Gastrocnemius medialis (tissue), 4 donors: ENCODE data around the gene FGG. TPM values are rescaled to one million over a fixed set of nuclear protein-coding genes. Genes with fewer than 3 reads are reported as not detected.

ENCODE experiments used
- ATAC-seq, 2 donors: fragments of 150-250 bp; one replicate each; pipeline ENCODE4 v1.9.1; 2016
- DNase-seq, 2 donors: peaks; one replicate each; pipeline ENCODE4 v3.0.0-alpha.2; 2019
- H3K27ac ChIP-seq, 4 donors: fragments of 200-600 bp; sonication (generic); 1 replicate in 1 of 4; 2 replicates in 3 of 4; pipeline ENCODE4 v1.5.1; 2016 to 2018; ENCODE audit warnings: mild to moderate bottlenecking in 2 of 4, moderate library complexity in 1 of 4
- H3K27me3 ChIP-seq, 3 donors: fragments of 200-600 bp; sonication (generic) in 2 of 3; 1 replicate in 1 of 3; 2 replicates in 2 of 3; pipeline versions ENCODE4 v1.5.1 to v1.6.0; 2016 to 2019; ENCODE audit warnings: mild to moderate bottlenecking in 1 of 3, moderate library complexity in 1 of 3
- H3K36me3 ChIP-seq, 2 donors: fragments of 200-600 bp; sonication (generic) in 1 of 2; one replicate each; pipeline ENCODE4 v1.5.1; 2017 to 2018
- H3K4me1 ChIP-seq, 2 donors: fragments of 200-600 bp; sonication (generic) in 1 of 2; one replicate each; pipeline ENCODE4 v1.5.1; 2016 to 2017; ENCODE audit warnings: mild to moderate bottlenecking in 2 of 2
- H3K4me3 ChIP-seq, 4 donors: fragments of 200-600 bp; sonication (generic) in 3 of 4; 1 replicate in 1 of 4; 2 replicates in 3 of 4; pipeline ENCODE4 v1.5.1; 2016 to 2019; ENCODE audit warnings: mild to moderate bottlenecking in 2 of 4
- H3K9me3 ChIP-seq, 3 donors: fragments of 200-600 bp; sonication (generic) in 2 of 3; 1 replicate in 1 of 3; 2 replicates in 2 of 3; pipeline ENCODE4 v1.5.1; 2016 to 2019
- POLR2A ChIP-seq, 2 donors: fragments of 450-650 bp; IDR thresholded peaks; one replicate each; pipeline ENCODE4 v1.6.1; 2017; ENCODE audit warnings: antibody characterized with exemption in 2 of 2, mild to moderate bottlenecking in 2 of 2, moderate library complexity in 2 of 2
- in situ Hi-C, 4 donors: fragments of 200-750 bp; cut with MboI; loops; one replicate each; pipeline versions ENCODE4 v1.15.0 to v1.8.0; 2017; ENCODE audit warnings: low sequenced_read_pairs in 4 of 4
- intact Hi-C: fragments of 100-400 bp; cut with DNase I; formaldehyde crosslinking; loops from one replicate; pipeline ENCODE4 v1.15.1; 2023; ENCODE audit warnings: low total_unique reads
- total RNA-seq, 4 donors: library from RNA; depleted of rRNA; stranded (reverse); fragments of >200 nt; gene quantifications; one replicate each; pipeline versions ENCODE4 v1.1.0 to v1.2.3, GENCODE V29; 2016
- TF ChIP-seq, protein P1 (sequence below), 5 experiments: fragments of 450-650 bp in 3 of 5; fragments of 200-600 bp in 2 of 5; sonication (generic) in 2 of 5; IDR thresholded peaks in 4 of 5; conservative IDR thresholded peaks in 1 of 5; 1 replicate in 4 of 5; 2 replicates in 1 of 5; pipeline ENCODE4 v1.5.1; 2016 to 2019; ENCODE audit warnings: antibody characterized with exemption in 5 of 5, mild to moderate bottlenecking in 3 of 5, moderate library complexity in 3 of 5

Gene FGG
- total RNA-seq, 4 donors from 2014 or later, result 21.0 to 44.3 TPM; not detected in 2

DNA sequence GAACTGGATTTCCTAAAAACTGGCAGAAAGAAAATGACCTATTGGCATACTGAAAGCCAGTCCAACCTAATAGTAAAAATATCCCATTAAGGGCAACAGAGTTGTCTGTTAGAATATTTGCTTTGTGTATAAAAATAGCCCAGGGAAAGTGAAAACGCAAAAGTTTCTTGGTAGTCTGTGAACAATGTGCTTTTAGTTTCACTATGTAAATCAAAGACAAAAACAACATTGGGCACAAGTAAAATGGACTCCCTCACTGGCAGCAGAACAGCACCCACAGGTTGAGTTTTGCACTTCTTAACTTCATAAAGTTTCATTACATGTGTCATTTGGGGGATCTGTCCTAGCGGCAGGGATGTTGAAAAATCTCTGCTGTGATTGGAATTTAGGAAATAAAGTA is 4.3 kb upstream of the FGG start:
- in situ Hi-C loops (no loop called here), intact Hi-C loops (no loop called here)
- DNase-seq, result no peak
- Histone ChIP-seq H3K27me3 (no peaks in the 10 kb centered on the region), H3K4me1 (no peaks in the 10 kb centered on the region), H3K27ac (no peak overlapping the region), H3K9me3 (no peaks in the 10 kb centered on the region), H3K4me3 (no peak overlapping the region), H3K36me3 (no peaks in the 10 kb centered on the region)
- ATAC-seq, result no peak
- TF ChIP-seq POLR2A (IDR thresholded peaks at IDR 0.05), result no peak
- TF ChIP-seq, protein P1, sequence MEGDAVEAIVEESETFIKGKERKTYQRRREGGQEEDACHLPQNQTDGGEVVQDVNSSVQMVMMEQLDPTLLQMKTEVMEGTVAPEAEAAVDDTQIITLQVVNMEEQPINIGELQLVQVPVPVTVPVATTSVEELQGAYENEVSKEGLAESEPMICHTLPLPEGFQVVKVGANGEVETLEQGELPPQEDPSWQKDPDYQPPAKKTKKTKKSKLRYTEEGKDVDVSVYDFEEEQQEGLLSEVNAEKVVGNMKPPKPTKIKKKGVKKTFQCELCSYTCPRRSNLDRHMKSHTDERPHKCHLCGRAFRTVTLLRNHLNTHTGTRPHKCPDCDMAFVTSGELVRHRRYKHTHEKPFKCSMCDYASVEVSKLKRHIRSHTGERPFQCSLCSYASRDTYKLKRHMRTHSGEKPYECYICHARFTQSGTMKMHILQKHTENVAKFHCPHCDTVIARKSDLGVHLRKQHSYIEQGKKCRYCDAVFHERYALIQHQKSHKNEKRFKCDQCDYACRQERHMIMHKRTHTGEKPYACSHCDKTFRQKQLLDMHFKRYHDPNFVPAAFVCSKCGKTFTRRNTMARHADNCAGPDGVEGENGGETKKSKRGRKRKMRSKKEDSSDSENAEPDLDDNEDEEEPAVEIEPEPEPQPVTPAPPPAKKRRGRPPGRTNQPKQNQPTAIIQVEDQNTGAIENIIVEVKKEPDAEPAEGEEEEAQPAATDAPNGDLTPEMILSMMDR (IDR thresholded peaks at IDR 0.05 in 4 of 5, conservative IDR thresholded peaks at IDR 0.05 in 1 of 5), result no peak

DNA sequence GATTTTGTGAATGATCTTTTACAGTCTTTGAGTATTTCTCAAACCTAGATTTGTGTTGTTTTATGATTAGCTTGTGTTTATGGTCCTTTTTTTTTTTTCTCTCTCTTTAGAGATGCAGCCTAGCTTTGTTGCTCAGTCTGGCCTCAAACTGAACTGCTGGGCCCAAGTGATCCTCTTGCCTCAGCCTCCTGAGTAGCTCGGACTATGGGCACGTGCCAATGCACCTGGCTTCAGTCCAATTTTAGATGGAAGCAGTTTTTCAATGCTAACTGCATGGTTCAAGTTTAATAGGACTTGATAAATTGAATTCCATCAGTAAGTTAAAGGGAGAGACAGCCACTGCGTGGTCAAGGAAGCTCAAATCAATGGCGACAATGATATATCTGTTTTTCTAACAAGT is 3.8 kb upstream of the FGG start:
- in situ Hi-C loops (no loop called here), intact Hi-C loops (no loop called here)
- Histone ChIP-seq H3K9me3 (no peaks in the 10 kb centered on the region), H3K27me3 (no peaks in the 10 kb centered on the region), H3K4me3 (no peak overlapping the region), H3K27ac (no peak overlapping the region), H3K4me1 (no peaks in the 10 kb centered on the region), H3K36me3 (no peaks in the 10 kb centered on the region)
- TF ChIP-seq, protein P1 (IDR thresholded peaks at IDR 0.05 in 4 of 5, conservative IDR thresholded peaks at IDR 0.05 in 1 of 5), result no peak
- no peak for TF ChIP-seq POLR2A (IDR thresholded peaks at IDR 0.05)
- ATAC-seq (no peak), DNase-seq (no peak)

DNA sequence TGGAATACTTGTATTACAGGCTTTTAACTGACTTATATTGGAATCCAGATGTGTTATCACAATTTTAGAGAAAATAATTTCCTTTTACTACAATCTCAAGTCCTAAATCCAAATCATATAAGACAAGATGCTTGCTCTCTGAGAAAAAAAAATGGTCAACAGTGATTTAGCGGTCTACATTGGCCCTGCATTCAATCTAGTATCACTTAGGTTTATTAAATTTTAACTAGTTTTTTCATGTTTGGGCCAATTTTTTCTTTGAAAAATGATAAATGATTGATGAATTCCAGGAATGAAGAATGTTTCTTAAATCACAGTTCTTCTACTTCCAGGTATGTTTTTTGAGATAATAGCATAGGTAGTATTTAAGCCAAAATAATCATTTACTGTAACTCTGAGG is 2.8 kb upstream of the FGG start:
- in situ Hi-C loops, result no loop called here
- no peak for TF ChIP-seq POLR2A (IDR thresholded peaks at IDR 0.05)
- TF ChIP-seq, protein P1 (IDR thresholded peaks at IDR 0.05 in 4 of 5, conservative IDR thresholded peaks at IDR 0.05 in 1 of 5), result no peak
- no peak for DNase-seq

DNA sequence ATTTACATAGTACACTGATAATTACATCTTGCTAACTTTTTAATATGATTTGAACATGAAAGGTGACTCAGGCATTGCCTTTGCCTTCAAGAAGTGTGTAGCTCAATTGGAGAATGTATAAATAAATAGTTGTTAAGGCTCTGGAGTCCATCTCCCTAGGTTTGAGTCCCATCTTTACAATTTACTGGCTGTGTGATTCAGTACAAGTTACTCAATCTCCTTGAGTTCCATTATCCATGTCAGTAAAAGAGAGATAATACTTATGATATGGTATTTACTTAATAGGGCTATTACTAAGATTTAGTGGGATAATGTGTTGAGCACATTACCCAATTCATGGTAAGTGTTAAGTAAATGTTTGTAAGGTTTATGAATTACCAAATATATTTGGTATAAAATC is 1.9 kb upstream of the FGG start:
- TF ChIP-seq, protein P1 (IDR thresholded peaks at IDR 0.05 in 4 of 5, conservative IDR thresholded peaks at IDR 0.05 in 1 of 5), result no peak
- no peak for TF ChIP-seq POLR2A (IDR thresholded peaks at IDR 0.05)
- Histone ChIP-seq H3K27ac (no peak overlapping the region), H3K27me3 (no peaks in the 10 kb centered on the region), H3K9me3 (no peaks in the 10 kb centered on the region), H3K4me3 (no peak overlapping the region), H3K4me1 (no peaks in the 10 kb centered on the region), H3K36me3 (no peaks in the 10 kb centered on the region)
- intact Hi-C loops, result no loop called here
- DNase-seq, result no peak
- ATAC-seq, result no peak
- in situ Hi-C loops, result no loop called here

More for the DNA sequence above, 2.8 kb upstream of the FGG start:
- Histone ChIP-seq H3K36me3 (no peaks in the 10 kb centered on the region), H3K9me3 (no peaks in the 10 kb centered on the region), H3K4me1 (no peaks in the 10 kb centered on the region), H3K4me3 (no peak overlapping the region), H3K27me3 (no peaks in the 10 kb centered on the region), H3K27ac (no peak overlapping the region)
- intact Hi-C loops, result no loop called here
- ATAC-seq, result no peak

DNA sequence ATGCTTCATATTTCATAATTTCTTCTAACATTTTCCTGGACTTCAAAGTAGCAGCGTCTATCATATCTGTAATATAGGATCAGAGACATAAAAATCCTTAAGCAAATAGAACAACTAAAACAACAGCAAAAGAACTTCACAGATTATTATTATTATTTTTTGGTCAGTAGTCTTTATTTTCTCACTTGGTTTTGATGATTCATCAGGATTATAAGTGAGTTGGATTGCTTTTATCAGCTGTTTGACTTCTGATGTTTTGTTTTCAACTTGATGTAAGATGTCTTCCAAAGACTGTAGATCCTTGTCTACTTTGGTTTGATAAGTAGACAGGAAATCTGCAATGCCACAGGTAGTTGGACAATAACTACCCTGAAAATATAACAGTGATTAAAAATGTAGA is 623 bp downstream of the FGG start:
- DNase-seq, result no peak
- intact Hi-C loops (no loop called here), in situ Hi-C loops (no loop called here)
- TF ChIP-seq, protein P1 (IDR thresholded peaks at IDR 0.05 in 4 of 5, conservative IDR thresholded peaks at IDR 0.05 in 1 of 5), result no peak
- TF ChIP-seq POLR2A (IDR thresholded peaks at IDR 0.05), result no peak
- ATAC-seq, result no peak
- no peak overlapping the region for H3K27ac ChIP-seq
- no peaks in the 10 kb centered on the region for H3K36me3 ChIP-seq
- no peak overlapping the region for H3K4me3 ChIP-seq
- no peaks in the 10 kb centered on the region for H3K4me1 ChIP-seq
- H3K27me3 ChIP-seq, result no peaks in the 10 kb centered on the region
- H3K9me3 ChIP-seq, result no peaks in the 10 kb centered on the region
